ENCODE measurements around the gene AGMAT.

DNA sequence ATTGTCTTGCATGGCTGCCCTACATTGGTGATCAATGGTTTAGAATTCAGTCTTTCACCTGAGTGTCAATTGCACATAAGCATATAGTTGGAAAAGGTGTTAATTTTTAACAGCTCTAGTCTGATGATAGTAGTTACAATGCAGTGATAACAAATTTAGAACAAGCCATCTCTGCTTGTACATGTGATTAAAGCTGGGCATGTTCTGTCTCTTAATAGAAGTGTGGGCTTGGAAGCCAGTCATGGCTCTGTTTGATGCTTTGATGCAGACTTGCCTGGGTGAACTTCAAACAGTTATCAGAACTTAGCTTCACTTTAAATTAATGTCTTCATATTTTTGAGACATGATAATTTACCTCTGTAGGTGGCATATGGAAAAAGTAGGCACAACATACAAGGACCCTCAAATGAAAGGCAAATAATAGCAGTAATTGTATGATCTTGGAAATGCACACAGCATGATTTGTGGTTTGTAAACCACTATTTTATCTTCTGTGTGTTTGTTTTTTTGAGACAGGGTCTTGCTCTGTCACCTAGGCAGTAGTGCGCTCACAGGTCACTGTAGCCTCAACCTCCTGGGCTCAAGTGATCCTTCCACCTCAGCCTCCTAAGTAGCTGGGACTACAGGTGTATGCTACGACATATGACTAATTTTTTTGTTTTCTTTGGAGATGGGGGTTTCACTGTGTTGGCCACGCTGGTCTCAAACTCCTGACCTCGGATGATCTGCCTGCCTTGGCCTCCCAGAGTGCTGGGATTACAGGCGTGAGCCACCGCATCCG lies 36.2 kb upstream of the AGMAT start:
- TF ChIP-seq, protein P1, sequence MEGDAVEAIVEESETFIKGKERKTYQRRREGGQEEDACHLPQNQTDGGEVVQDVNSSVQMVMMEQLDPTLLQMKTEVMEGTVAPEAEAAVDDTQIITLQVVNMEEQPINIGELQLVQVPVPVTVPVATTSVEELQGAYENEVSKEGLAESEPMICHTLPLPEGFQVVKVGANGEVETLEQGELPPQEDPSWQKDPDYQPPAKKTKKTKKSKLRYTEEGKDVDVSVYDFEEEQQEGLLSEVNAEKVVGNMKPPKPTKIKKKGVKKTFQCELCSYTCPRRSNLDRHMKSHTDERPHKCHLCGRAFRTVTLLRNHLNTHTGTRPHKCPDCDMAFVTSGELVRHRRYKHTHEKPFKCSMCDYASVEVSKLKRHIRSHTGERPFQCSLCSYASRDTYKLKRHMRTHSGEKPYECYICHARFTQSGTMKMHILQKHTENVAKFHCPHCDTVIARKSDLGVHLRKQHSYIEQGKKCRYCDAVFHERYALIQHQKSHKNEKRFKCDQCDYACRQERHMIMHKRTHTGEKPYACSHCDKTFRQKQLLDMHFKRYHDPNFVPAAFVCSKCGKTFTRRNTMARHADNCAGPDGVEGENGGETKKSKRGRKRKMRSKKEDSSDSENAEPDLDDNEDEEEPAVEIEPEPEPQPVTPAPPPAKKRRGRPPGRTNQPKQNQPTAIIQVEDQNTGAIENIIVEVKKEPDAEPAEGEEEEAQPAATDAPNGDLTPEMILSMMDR (IDR thresholded peaks at IDR 0.05 in 4 of 5, conservative IDR thresholded peaks at IDR 0.05 in 1 of 5): no peak
- no peak for TF ChIP-seq POLR2A (IDR thresholded peaks at IDR 0.05)
